ENCODE results near the gene AJAP1.

The AJAP1 gene

DNA sequence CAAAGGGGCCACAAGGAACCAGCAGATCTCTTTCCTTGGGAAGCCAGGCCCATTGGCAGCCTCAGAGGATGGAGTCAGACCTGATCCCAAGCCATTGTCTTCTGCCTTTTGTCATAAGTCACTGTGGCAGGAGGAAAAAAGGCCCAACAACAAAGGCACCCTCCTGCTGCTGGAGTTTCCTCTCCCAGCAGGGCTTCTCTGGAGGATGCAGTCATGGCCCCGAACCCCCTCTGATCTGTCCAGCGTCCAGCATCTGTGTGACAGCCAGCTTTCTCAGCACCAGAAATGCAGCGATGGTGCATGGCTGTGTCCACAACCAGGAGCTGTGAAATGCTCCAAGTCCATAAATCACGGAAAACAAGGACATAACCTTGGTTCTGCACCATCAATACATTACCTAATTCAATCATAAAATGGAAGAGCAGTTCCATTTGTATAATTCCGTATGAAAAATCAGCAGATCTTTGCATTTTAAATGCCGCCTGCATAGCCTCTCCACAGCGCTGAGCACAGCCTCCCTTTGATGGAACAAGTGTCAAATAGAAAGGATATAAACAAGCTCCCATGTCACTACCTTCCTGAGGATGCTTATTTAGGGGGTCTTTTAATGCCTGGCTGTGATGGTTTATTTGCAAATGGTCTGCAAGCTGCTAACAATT is 30.6 kb downstream of the AJAP1 start:
- H3K4me3 ChIP-seq (ENCODE audit: low read depth, low read length): no peak overlapping the region
- no peak for DNase-seq (ENCODE audit: low read depth)
- TF ChIP-seq MYC (IDR thresholded peaks at IDR 0.05; ENCODE audit: low read depth, low read length) (no peak), POLR2A (IDR thresholded peaks at IDR 0.05; ENCODE audit: extremely low read depth, insufficient read length) (no peak)
- TF ChIP-seq, protein P1, sequence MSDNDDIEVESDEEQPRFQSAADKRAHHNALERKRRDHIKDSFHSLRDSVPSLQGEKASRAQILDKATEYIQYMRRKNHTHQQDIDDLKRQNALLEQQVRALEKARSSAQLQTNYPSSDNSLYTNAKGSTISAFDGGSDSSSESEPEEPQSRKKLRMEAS (IDR thresholded peaks at IDR 0.05; ENCODE audit: low read depth, low read length): no peak
- TF ChIP-seq, protein P2, sequence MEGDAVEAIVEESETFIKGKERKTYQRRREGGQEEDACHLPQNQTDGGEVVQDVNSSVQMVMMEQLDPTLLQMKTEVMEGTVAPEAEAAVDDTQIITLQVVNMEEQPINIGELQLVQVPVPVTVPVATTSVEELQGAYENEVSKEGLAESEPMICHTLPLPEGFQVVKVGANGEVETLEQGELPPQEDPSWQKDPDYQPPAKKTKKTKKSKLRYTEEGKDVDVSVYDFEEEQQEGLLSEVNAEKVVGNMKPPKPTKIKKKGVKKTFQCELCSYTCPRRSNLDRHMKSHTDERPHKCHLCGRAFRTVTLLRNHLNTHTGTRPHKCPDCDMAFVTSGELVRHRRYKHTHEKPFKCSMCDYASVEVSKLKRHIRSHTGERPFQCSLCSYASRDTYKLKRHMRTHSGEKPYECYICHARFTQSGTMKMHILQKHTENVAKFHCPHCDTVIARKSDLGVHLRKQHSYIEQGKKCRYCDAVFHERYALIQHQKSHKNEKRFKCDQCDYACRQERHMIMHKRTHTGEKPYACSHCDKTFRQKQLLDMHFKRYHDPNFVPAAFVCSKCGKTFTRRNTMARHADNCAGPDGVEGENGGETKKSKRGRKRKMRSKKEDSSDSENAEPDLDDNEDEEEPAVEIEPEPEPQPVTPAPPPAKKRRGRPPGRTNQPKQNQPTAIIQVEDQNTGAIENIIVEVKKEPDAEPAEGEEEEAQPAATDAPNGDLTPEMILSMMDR (IDR thresholded peaks at IDR 0.05; ENCODE audit: low read depth, low read length): no peak

DNA sequence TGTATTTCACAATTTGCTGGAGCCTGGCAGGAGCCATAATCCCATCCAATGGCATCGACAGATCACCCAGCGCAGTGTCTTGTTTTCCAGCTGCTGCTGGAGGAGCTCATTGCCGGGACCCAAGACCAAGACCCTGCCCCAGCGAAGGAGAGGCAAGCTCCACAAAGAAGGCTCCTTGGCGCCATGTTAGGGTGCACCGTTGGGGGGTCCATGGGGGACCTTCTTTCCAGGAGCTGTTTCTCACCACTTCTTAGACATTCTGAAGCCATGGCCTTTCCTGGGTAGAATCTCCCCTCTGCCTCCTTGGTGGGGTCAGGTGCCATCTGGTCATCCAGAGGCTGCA is 31.1 kb downstream of the AJAP1 start:
- no peak for TF ChIP-seq POLR2A (IDR thresholded peaks at IDR 0.05; ENCODE audit: extremely low read depth, insufficient read length)
- TF ChIP-seq, protein P2 (IDR thresholded peaks at IDR 0.05; ENCODE audit: low read depth, low read length): no peak
- no peak for TF ChIP-seq MYC (IDR thresholded peaks at IDR 0.05; ENCODE audit: low read depth, low read length)
- TF ChIP-seq, protein P1 (IDR thresholded peaks at IDR 0.05; ENCODE audit: low read depth, low read length): no peak
- no peak overlapping the region for H3K4me3 ChIP-seq (ENCODE audit: low read depth, low read length)
- no peak for DNase-seq (ENCODE audit: low read depth)

DNA sequence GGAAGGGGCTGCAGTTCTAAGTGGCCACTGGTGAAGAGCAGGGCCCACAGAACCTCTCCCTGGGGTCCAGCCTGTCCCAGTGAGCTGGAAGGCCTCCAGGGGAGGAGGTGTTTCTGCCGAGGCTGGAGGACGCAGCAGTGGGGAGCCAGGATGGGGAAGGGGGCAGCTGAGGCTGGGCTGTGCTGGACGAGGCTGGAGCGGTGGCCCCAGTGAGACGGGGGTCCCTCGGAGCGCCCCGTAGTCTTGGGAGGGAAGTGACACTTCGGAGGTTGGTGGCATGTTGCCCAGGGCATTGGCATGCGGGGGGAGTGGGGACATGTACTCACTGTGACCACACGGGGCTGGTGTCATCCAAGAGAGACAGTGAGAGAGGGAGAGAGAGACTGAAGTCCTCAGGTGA is 33.5 kb downstream of the AJAP1 start:
- no peak for DNase-seq (ENCODE audit: low read depth)
- no peak overlapping the region for H3K4me3 ChIP-seq (ENCODE audit: low read depth, low read length)
- TF ChIP-seq, protein P2 (IDR thresholded peaks at IDR 0.05; ENCODE audit: low read depth, low read length): no peak
- TF ChIP-seq MYC (IDR thresholded peaks at IDR 0.05; ENCODE audit: low read depth, low read length) (no peak), POLR2A (IDR thresholded peaks at IDR 0.05; ENCODE audit: extremely low read depth, insufficient read length) (no peak)
- TF ChIP-seq, protein P1 (IDR thresholded peaks at IDR 0.05; ENCODE audit: low read depth, low read length): no peak

DNA sequence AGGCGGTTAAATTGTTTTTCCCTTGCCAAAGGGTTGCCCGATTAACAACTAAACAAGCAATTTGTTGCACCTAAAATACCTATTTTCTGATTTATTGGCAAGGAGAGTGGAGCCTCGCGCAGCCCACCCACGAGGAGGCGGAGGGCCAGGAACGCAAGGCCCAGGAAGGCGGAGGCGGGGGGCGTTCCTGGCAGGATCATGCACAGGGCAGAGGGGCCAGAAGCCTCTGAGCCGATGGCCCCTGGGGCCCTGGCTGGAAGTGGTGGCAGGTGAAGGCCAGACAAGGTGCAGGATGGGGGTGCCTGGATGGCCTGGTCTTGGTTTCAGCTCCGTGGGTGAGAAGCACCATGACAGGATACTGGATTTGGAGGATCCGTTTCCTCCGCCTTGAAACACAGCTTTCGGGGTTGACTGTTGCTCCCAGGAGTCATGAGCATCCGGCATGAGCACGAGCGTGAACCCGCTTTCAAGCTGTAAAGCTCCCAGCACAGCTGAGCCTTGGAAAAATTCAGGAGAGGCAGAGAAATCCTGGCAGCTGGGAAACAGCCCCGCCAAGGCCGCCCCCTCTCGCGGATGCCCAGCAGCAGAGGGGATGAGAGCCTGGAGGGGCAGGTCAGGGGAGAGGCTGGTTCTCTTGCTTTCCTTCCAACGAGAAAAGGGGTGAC is 35.0 kb downstream of the AJAP1 start:
- no peak for DNase-seq (ENCODE audit: low read depth)
- TF ChIP-seq MYC (IDR thresholded peaks at IDR 0.05; ENCODE audit: low read depth, low read length): no peak

DNA sequence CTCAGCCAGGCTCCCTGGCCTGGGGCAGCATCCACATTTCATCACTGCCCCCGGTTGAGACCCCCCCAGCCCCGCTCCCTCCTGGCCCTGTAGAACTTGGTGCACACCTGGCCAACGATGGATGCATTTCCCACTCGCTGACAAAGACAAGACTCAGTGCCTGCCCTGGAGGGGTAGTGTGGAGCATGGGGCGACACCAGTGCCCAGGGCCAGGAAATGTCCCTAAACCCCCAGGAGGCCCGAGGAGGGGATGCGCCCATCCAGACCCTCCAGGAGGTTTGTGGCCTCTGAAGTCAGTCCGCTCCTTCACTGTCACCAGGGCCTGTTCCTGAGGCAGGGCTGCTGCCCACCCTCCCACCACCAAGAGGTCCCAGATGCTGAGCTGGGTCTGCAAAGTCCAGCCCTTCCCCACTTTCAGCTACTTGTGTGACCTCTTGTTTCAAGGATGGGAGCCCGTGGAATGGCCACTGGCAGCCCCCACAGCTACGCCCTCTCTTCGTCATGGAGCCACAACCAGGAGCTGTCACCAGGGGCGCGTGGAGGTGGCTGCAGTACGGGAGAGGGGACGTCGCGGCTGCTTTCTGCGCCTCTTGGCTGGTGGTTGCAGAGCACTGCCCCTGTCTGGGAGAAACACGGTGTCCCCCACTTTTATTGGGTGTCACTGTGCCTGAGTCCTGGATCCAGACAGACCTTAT is 35.7 kb downstream of the AJAP1 start:
- DNase-seq (ENCODE audit: low read depth): no peak
- H3K4me3 ChIP-seq (ENCODE audit: low read depth, low read length): no peak overlapping the region
- TF ChIP-seq POLR2A (IDR thresholded peaks at IDR 0.05; ENCODE audit: extremely low read depth, insufficient read length) (no peak), MYC (IDR thresholded peaks at IDR 0.05; ENCODE audit: low read depth, low read length) (no peak)
- TF ChIP-seq, protein P2 (IDR thresholded peaks at IDR 0.05; ENCODE audit: low read depth, low read length): no peak
- TF ChIP-seq, protein P1 (IDR thresholded peaks at IDR 0.05; ENCODE audit: low read depth, low read length): no peak

More for the DNA sequence above, 35.0 kb downstream of the AJAP1 start:
- no peak overlapping the region for H3K4me3 ChIP-seq (ENCODE audit: low read depth, low read length)
